Spleen (tissue), 11 donors: ENCODE results near the gene ABHD16B. TPM values are rescaled to one million over a fixed set of nuclear protein-coding genes. Genes with fewer than 3 reads are reported as not detected.

Experiments
- DNase-seq: peaks from one replicate; pipeline ENCODE4 v3.0.0-alpha.2; 2020
- H3K27ac ChIP-seq, 8 donors: fragments of 200-600 bp; sonication (generic) in 7 of 8; 1 replicate in 4 of 8; 2 replicates in 4 of 8; pipeline versions ENCODE4 v1.5.0 to v1.8.0; 2016 to 2021; ENCODE audit warnings: inconsistent platforms in 4 of 8, mild to moderate bottlenecking in 4 of 8, moderate library complexity in 1 of 8
- H3K27me3 ChIP-seq, 7 donors: fragments of 200-600 bp; sonication (generic) in 6 of 7; replicated peaks in 1 of 7; 1 replicate in 4 of 7; 2 replicates in 3 of 7; pipeline versions ENCODE4 v1.5.0 to v1.8.0; 2016 to 2021; ENCODE audit warnings: inconsistent platforms in 3 of 7, mild to moderate bottlenecking in 1 of 7
- H3K36me3 ChIP-seq, 6 donors: fragments of 200-600 bp; sonication (generic) in 5 of 6; 1 replicate in 4 of 6; 2 replicates in 2 of 6; pipeline versions ENCODE4 v1.5.0 to v1.8.0; 2016 to 2021; ENCODE audit warnings: inconsistent platforms in 2 of 6
- H3K4me1 ChIP-seq, 6 donors: fragments of 200-600 bp; sonication (generic) in 5 of 6; 1 replicate in 3 of 6; 2 replicates in 3 of 6; pipeline versions ENCODE4 v1.5.0 to v1.8.0; 2016 to 2021; ENCODE audit warnings: inconsistent platforms in 3 of 6
- H3K4me3 ChIP-seq, 8 donors: fragments of 200-600 bp; sonication (generic) in 7 of 8; 1 replicate in 4 of 8; 2 replicates in 4 of 8; pipeline versions ENCODE4 v1.5.0 to v1.8.0; 2016 to 2021; ENCODE audit warnings: inconsistent platforms in 4 of 8, mild to moderate bottlenecking in 4 of 8, moderate library complexity in 2 of 8
- H3K9me3 ChIP-seq, 8 donors: fragments of 200-600 bp; sonication (generic) in 7 of 8; 1 replicate in 4 of 8; 2 replicates in 4 of 8; pipeline versions ENCODE4 v1.5.0 to v1.8.0; 2016 to 2021; ENCODE audit warnings: inconsistent platforms in 4 of 8
- CTCF ChIP-seq, 11 experiments: fragments of 200-600 bp in 7 of 11; fragments of 450-650 bp in 4 of 11; sonication (generic) in 4 of 11; IDR thresholded peaks in 8 of 11; conservative IDR thresholded peaks in 3 of 11; 1 replicate in 7 of 11; 2 replicates in 4 of 11; pipeline versions ENCODE4 v1.4.0 to v1.8.0; 2016 to 2021; ENCODE audit warnings: antibody characterized with exemption in 11 of 11, inconsistent platforms in 4 of 11, mild to moderate bottlenecking in 1 of 11
- POLR2A ChIP-seq, 3 donors: fragments of 450-650 bp; IDR thresholded peaks; one replicate each; pipeline ENCODE4 v1.5.1; 2017; ENCODE audit warnings: antibody characterized with exemption in 3 of 3, mild to moderate bottlenecking in 1 of 3
- POLR2AphosphoS5 ChIP-seq, 3 donors: sonication (generic); formaldehyde crosslinking; IDR thresholded peaks; one replicate each; pipeline ENCODE4 v1.5.1; 2017; ENCODE audit warnings: antibody characterized with exemption in 3 of 3
- WGBS, 5 donors: extraction: QIAGEN DNeasy Blood & Tissue Kit in 3 of 5; methylation state at CpG; one replicate each; pipeline versions ENCODE4 v1.1.5 to v1.1.7; 2013 to 2018; 5-methylcytosine and 5-hydroxymethylcytosine counted together
- intact Hi-C: fragments of 100-400 bp; cut with DNase I; formaldehyde crosslinking; loops from one replicate; pipeline ENCODE4 v1.15.0; 2023; ENCODE audit warnings: low total_unique reads
- polyA plus RNA-seq, 3 donors: library from polyadenylated mRNA; stranded (reverse); fragments of 200-250 nt; gene quantifications; one replicate each; pipeline ENCODE4 v1.2.1, GENCODE V29; 2013
- total RNA-seq, 7 donors: library from RNA; depleted of rRNA in 3 of 7; stranded (reverse); fragments of >200 nt in 3 of 7; fragmentation: NEBNext Ultra II Directional in 4 of 7; extraction: Animal tissue kit (Norgen Biotek cat#: 25700) in 4 of 7; gene quantifications; one replicate each; pipeline versions ENCODE4 v1.1.0 to v1.2.1, GENCODE V29; 2016 to 2021
- donor health status: healthy with polysubstance abuse.
- donor health status: DM: no; HTN: no; CAD: no; lungs with moderate emphysema.
- donor health status: DM: no; HTN: no; CAD: no.
- donor health status: Bipolar disorder and iron deficiency.
- donor health status: healthy.
- donor health status: DM: no; HTN: no; CAD: no.
- donor health status: DM: yes; HTN: yes; CAD: no.

The ABHD16B gene
- total and polyA plus RNA-seq, 10 donors, result 0.49 to 0.86 (median 0.57) TPM; not detected in 7

DNA sequence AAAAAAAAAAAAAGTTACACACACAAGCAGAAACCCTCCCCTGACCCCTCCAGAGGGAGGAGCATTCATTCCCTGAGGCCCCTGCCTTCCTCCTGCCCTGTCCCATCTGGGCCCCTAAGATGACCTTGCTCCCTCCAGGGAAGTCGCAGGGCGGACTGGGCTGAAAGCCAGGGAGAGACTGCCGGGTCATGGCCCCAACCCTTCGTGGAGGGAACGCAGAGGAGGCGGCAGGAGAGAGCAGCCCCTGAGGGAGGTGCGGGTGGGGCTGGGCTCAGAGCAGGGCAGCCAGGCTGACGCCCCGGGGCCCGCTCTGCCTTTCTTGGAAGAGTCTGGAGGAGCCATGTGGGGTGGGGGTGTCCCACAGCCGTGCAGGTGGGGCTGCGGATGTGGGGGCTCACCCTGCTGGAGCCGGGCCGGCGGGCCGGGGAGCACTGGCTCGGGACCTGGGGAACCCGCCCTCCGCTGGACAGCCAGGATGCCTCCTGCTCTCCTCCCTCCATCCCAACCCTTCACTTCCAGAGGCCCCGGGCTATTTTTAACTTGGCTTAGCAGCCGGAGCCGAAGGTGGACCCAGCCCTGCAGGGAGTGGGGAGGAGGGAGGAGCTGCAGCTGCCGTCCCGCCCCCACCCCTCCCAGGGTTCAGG lies 15.0 kb upstream of the ABHD16B start:
- Histone ChIP-seq H3K4me3 (peak overlapping the region in 2 of 8 donors; percentile 14 to 39), H3K36me3 (no peaks in the 10 kb centered on the region), H3K4me1 (peaks cover 18 to 79% (median 57%) of the 10 kb centered on the region in 6 donors), H3K27ac (peak overlapping the region; percentile 42 to 86 (median 78)), H3K27me3 (peaks cover 0 to 78% (median 18%) of the 10 kb centered on the region in 7 donors), H3K9me3 (no peaks in the 10 kb centered on the region)
- DNase-seq, result peak; percentile 85
- TF ChIP-seq POLR2A (IDR thresholded peaks at IDR 0.05) (no peak), POLR2AphosphoS5 (IDR thresholded peaks at IDR 0.05) (peak; percentile 74 to 83 (median 79)), CTCF (IDR thresholded peaks at IDR 0.05 in 8 of 11, conservative IDR thresholded peaks at IDR 0.05 in 3 of 11) (no peak)
- intact Hi-C loops, result no loop called here
- WGBS, 5 donors, result 3 to 11% (median 3%) methylated on average over 10 to 24 of the region's 24 CpGs

- Histone ChIP-seq H3K9me3 (no peaks in the 10 kb centered on the region), H3K36me3 (no peaks in the 10 kb centered on the region), H3K27ac (peak overlapping the region in 6 of 8 donors; percentile 69 to 86 (median 78)), H3K4me1 (peaks cover 18 to 77% (median 55%) of the 10 kb centered on the region in 6 donors), H3K27me3 (peaks cover 0 to 75% (median 18%) of the 10 kb centered on the region in 7 donors), H3K4me3 (no peak overlapping the region)
- TF ChIP-seq CTCF (IDR thresholded peaks at IDR 0.05 in 8 of 11, conservative IDR thresholded peaks at IDR 0.05 in 3 of 11) (no peak), POLR2A (IDR thresholded peaks at IDR 0.05) (no peak), POLR2AphosphoS5 (IDR thresholded peaks at IDR 0.05) (no peak)
- WGBS, 5 donors, result 31 to 63% (median 46%) methylated on average over 2 to 3 of the region's 3 CpGs
- intact Hi-C loops, result no loop called here
- DNase-seq, result no peak
Measured at GRCh38 chr20:63846888-63847236, 14.4 kb upstream of the ABHD16B start.

- H3K36me3 ChIP-seq, result no peaks in the 10 kb centered on the region
- intact Hi-C loops, result no loop called here
- peak in 1 of 3 donors; percentile 28 for TF ChIP-seq POLR2AphosphoS5 (IDR thresholded peaks at IDR 0.05)
- TF ChIP-seq POLR2A (IDR thresholded peaks at IDR 0.05), result no peak
- H3K9me3 ChIP-seq, result no peaks in the 10 kb centered on the region
- peak; percentile 78 for DNase-seq
- H3K27me3 ChIP-seq, result peaks cover 0 to 70% (median 18%) of the 10 kb centered on the region in 7 donors
- peaks cover 18 to 71% (median 50%) of the 10 kb centered on the region in 6 donors for H3K4me1 ChIP-seq
- H3K27ac ChIP-seq, result peak overlapping the region; percentile 32 to 86 (median 78)
- no peak overlapping the region for H3K4me3 ChIP-seq
- 2 to 14% (median 10%) methylated on average over 8 to 16 of the region's 16 CpGs for WGBS, 5 donors
Measured at GRCh38 chr20:63847237-63848002, 13.9 kb upstream of the ABHD16B start.

DNA sequence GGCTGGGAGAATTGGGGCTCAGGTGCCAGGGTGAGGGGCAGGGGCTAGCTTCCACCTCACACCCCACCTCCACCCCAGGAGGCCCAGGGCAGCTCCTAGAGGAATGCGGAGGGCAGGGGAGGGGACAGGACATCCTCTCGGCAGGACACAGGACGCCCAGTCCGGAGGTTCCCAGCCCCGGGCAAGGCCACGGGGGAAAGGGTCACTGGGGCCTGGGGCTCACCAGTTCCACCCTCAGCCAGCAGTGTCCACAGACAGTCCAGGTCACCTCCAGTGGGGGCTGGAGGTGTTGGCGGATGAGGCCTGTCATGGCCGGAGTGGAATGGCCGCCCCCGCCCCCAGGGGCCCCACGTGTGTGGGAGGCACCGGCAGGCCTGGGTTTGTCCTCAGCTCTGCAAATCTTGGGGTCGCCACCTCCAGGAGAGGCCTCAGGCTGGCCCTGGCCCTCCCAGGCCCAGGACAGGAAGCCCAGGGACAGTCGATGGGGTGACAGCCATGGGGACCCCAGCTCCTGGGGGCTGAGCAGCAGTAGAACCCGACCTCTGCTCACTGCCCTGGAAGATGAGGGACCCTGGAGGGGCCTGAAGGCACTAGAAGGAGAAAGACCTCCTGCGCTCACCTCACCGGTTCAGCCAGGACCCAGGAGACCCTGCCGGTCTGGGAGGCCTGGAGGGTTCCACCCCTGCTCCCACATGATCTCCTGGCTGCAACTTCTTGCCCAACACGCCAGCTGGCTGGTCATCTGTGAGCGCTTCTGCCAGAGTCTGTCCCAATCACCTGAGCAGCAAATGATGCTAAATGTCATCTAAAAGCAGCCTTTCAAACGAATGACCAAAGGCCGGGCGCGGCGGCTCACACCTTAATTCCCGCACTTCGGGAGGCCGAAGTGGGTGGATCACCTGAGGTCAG lies 13.0 kb upstream of the ABHD16B start:
- H3K9me3 ChIP-seq, result no peaks in the 10 kb centered on the region
- no peaks in the 10 kb centered on the region for H3K36me3 ChIP-seq
- peaks cover 0 to 73% (median 18%) of the 10 kb centered on the region in 7 donors for H3K27me3 ChIP-seq
- H3K4me1 ChIP-seq, result peaks cover 18 to 68% (median 45%) of the 10 kb centered on the region in 6 donors
- WGBS, 5 donors, result 58 to 78% (median 62%) methylated on average over 18 to 28 of the region's 28 CpGs
- peak; percentile 78 for DNase-seq
- peak overlapping the region; percentile 32 to 86 (median 78) for H3K27ac ChIP-seq
- peak in 2 of 3 donors; percentile 32 to 36 for TF ChIP-seq POLR2AphosphoS5 (IDR thresholded peaks at IDR 0.05)
- no peak for TF ChIP-seq CTCF (IDR thresholded peaks at IDR 0.05 in 8 of 11, conservative IDR thresholded peaks at IDR 0.05 in 3 of 11)
- intact Hi-C loops, result no loop called here
- no peak overlapping the region for H3K4me3 ChIP-seq
